Prostate gland (tissue), 2 donors: ENCODE results near the gene MAGI3.

ENCODE experiments used
- POLR2A ChIP-seq: fragments of 450-650 bp; IDR thresholded peaks from one replicate; pipeline ENCODE4 v1.6.1; 2016; ENCODE audit warnings: antibody characterized with exemption, mild to moderate bottlenecking
- POLR2AphosphoS5 ChIP-seq: sonication (generic); formaldehyde crosslinking; IDR thresholded peaks from one replicate; pipeline ENCODE4 v1.6.1; 2017; ENCODE audit warnings: antibody characterized with exemption
- TF ChIP-seq, protein P1 (sequence below), 4 experiments: fragments of 200-600 bp in 2 of 4; fragments of 450-650 bp in 2 of 4; sonication (generic) in 2 of 4; IDR thresholded peaks; 1 replicate in 3 of 4; 2 replicates in 1 of 4; pipeline ENCODE4 v1.5.1; 2016 to 2019; ENCODE audit warnings: antibody characterized with exemption in 4 of 4, mild to moderate bottlenecking in 2 of 4, moderate library complexity in 2 of 4

DNA sequence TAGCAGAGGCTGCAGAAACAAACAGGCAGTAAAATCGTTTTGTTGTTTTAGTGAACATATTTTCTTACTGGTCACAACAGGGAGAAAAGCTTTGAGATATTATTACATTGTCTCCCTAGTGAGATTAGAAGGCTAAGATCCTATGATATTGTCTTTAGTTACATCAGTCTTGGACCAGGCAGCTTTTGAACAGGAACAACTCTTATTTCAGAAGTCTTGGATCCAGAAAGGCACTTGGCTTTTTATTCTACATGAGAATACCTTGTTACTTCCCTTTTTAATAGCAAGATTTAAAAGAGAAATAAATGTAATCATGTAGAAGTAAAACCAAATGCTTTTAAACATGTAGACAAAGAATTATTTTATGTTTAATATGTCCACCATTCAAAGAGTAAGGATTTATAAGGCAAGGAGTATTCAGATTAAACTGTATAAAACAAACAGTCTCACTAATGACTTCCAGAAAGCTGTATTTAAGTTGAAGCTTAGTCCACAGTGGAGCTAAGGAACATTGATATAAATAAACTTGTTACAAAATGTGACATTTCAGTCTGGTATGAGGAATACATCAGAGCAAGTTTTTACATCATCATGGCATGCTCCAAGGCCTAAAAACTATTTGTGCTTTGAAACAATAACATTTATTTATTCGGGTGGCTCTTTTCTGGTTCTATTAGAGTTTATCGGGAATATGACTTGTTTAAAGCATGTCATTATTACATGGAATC lies 296.7 kb downstream of the MAGI3 start:
- TF ChIP-seq, protein P1, sequence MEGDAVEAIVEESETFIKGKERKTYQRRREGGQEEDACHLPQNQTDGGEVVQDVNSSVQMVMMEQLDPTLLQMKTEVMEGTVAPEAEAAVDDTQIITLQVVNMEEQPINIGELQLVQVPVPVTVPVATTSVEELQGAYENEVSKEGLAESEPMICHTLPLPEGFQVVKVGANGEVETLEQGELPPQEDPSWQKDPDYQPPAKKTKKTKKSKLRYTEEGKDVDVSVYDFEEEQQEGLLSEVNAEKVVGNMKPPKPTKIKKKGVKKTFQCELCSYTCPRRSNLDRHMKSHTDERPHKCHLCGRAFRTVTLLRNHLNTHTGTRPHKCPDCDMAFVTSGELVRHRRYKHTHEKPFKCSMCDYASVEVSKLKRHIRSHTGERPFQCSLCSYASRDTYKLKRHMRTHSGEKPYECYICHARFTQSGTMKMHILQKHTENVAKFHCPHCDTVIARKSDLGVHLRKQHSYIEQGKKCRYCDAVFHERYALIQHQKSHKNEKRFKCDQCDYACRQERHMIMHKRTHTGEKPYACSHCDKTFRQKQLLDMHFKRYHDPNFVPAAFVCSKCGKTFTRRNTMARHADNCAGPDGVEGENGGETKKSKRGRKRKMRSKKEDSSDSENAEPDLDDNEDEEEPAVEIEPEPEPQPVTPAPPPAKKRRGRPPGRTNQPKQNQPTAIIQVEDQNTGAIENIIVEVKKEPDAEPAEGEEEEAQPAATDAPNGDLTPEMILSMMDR (IDR thresholded peaks at IDR 0.05), result no peak
- TF ChIP-seq POLR2A (no peak), POLR2AphosphoS5 (no peak)
